IMR-90 (cell line): ENCODE data around the gene RSRC2.
"Not testable (repeated sequence)": the region's sequence is repeated elsewhere in the genome, so short reads cannot be mapped to it uniquely, and the experiment has no call there.

Source experiments
- BHLHE40 ChIP-seq: fragments of 150-350 bp; IDR thresholded peaks from 2 replicates; pipeline ENCODE4 v1.6.1; 2016; ENCODE audit warnings: mild to moderate bottlenecking, low read depth, low read length
- CEBPB ChIP-seq: IDR thresholded peaks from 2 replicates; pipeline ENCODE4 v1.6.1; 2012; ENCODE audit warnings: low read depth, low read length, improper control_type of control experiment
- MAFK ChIP-seq: IDR thresholded peaks from 2 replicates; pipeline ENCODE4 v1.6.1; 2012; ENCODE audit warnings: low read depth, low read length, improper control_type of control experiment
- POLR2A ChIP-seq: IDR thresholded peaks from 2 replicates; pipeline ENCODE4 v1.6.1; 2012; ENCODE audit warnings: mild to moderate bottlenecking, low read depth, low read length
- RAD21 ChIP-seq: IDR thresholded peaks from 2 replicates; pipeline ENCODE4 v1.6.1; 2012; ENCODE audit warnings: low read length, improper control_type of control experiment
- RCOR1 ChIP-seq: IDR thresholded peaks from 2 replicates; pipeline ENCODE4 v1.6.1; 2012; ENCODE audit warnings: mild to moderate bottlenecking, low read length, improper control_type of control experiment; ENCODE audit not compliant: insufficient replicate concordance
- RFX5 ChIP-seq: IDR thresholded peaks from 2 replicates; pipeline ENCODE4 v1.8.0; 2012; ENCODE audit warnings: low read depth, mild to moderate bottlenecking, low read length, moderate library complexity
- SMC3 ChIP-seq: fragments of 150-350 bp; IDR thresholded peaks from 2 replicates; pipeline ENCODE4 v1.6.1; 2016; ENCODE audit warnings: low read depth, mild to moderate bottlenecking, antibody characterized with exemption, low read length, moderate library complexity
- TF ChIP-seq, protein P1 (sequence below): conservative IDR thresholded peaks from 2 replicates; pipeline ENCODE4 v1.5.1; 2012; ENCODE audit warnings: mild to moderate bottlenecking, low read depth, low read length, improper control_type of control experiment
- TF ChIP-seq, protein P2 (sequence below): fragments of 150-350 bp; IDR thresholded peaks from 2 replicates; pipeline ENCODE4 v1.6.1; 2016; ENCODE audit warnings: low read depth, mild to moderate bottlenecking, low read length, moderate library complexity, borderline replicate concordance

GRCh38 chr12:122470576-122470975 lies 56.2 kb downstream of the RSRC2 start:
- TF ChIP-seq POLR2A, MAFK, BHLHE40, RAD21, SMC3, CEBPB, RCOR1, RFX5: not testable (repeated sequence)
- TF ChIP-seq, protein P1, sequence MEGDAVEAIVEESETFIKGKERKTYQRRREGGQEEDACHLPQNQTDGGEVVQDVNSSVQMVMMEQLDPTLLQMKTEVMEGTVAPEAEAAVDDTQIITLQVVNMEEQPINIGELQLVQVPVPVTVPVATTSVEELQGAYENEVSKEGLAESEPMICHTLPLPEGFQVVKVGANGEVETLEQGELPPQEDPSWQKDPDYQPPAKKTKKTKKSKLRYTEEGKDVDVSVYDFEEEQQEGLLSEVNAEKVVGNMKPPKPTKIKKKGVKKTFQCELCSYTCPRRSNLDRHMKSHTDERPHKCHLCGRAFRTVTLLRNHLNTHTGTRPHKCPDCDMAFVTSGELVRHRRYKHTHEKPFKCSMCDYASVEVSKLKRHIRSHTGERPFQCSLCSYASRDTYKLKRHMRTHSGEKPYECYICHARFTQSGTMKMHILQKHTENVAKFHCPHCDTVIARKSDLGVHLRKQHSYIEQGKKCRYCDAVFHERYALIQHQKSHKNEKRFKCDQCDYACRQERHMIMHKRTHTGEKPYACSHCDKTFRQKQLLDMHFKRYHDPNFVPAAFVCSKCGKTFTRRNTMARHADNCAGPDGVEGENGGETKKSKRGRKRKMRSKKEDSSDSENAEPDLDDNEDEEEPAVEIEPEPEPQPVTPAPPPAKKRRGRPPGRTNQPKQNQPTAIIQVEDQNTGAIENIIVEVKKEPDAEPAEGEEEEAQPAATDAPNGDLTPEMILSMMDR, result not testable (repeated sequence)
- TF ChIP-seq, protein P2, sequence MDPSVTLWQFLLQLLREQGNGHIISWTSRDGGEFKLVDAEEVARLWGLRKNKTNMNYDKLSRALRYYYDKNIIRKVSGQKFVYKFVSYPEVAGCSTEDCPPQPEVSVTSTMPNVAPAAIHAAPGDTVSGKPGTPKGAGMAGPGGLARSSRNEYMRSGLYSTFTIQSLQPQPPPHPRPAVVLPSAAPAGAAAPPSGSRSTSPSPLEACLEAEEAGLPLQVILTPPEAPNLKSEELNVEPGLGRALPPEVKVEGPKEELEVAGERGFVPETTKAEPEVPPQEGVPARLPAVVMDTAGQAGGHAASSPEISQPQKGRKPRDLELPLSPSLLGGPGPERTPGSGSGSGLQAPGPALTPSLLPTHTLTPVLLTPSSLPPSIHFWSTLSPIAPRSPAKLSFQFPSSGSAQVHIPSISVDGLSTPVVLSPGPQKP, result not testable (repeated sequence)
